Mesodermal cell (in vitro differentiated cells): ENCODE measurements around the gene ZBTB44.

Source experiments
- H3K27ac ChIP-seq: 2 replicates; pipeline ENCODE4 v1.7.0; 2013; ENCODE audit warnings: mild to moderate bottlenecking, low read depth, low read length, moderate library complexity; ENCODE audit not compliant: severe bottlenecking
- H3K36me3 ChIP-seq: 2 replicates; pipeline ENCODE4 v1.7.1; 2013; ENCODE audit warnings: mild to moderate bottlenecking, low read length, moderate library complexity; ENCODE audit not compliant: control insufficient read depth, insufficient read depth
- H3K4me1 ChIP-seq: one replicate; pipeline ENCODE4 v1.7.1; 2013; ENCODE audit warnings: mild to moderate bottlenecking, low read length; ENCODE audit not compliant: insufficient read depth, control insufficient read depth, poor library complexity, severe bottlenecking
- H3K4me3 ChIP-seq: 2 replicates; pipeline ENCODE4 v1.7.0; 2013; ENCODE audit warnings: low read length, control low read depth, mild to moderate bottlenecking; ENCODE audit not compliant: insufficient read depth, poor library complexity, severe bottlenecking; ENCODE audit errors: extremely low read depth
- H3K9me3 ChIP-seq: 2 replicates; pipeline ENCODE4 v1.7.1; 2013; ENCODE audit warnings: mild to moderate bottlenecking, low read length, moderate library complexity; ENCODE audit not compliant: control insufficient read depth
- WGBS, 2 experiments: methylation state at CpG; one replicate each; pipeline ENCODE4 v1.1.5; 2013; ENCODE audit warnings: missing lambda C conversion rate in 2 of 2; ENCODE audit not compliant: insufficient coverage in 2 of 2; 5-methylcytosine and 5-hydroxymethylcytosine counted together

ZBTB44 gene

DNA sequence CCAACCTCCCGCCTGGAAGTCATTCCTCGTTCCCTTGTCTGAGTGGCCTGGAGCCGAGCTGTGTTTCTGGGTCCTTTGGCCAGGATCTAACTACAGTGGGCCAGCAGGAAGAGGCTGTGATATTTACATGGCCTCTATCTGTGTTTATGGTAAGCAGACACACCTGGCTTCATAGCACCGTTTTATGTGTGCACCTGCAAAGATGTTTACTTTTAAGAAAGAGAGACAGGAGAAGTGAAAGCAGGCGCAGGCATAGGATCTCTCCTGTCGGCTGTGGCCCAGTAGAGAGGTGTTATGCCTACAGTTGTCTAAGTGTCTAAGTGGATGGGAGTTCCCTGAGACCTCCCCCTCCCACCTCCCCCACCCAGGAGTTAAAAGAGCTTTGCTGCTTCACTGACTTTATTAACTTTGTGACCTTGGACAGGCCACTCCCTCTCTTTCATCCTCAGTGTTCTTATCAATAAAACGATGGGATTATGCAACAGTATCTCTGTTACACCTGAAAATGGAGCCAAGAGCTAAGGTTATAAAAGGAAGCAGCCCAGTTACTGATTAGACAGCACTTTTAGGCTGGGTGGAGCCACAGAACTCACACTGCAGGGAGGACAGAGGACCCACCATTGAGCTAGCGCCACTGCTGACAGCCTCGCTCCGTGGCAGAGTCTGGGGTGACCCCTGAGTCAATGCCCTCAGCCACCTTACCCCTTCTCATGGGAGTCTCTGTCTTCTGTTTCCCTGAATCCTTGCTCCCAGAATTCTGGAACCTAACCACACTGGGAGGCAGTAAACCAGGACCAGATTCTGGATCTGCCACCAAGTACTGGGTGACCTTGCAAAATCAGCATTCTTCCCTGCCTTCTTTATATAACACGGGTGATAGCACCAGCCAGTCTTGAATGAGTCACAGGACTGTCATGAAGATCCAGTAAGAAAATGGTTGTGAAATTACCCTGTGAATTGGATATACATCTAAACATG lies 133.1 kb downstream of the ZBTB44 start:
- H3K9me3 ChIP-seq = no peaks in the 10 kb centered on the region
- 84 to 96% methylated on average over 6 of the region's 11 CpGs for WGBS, 2 experiments
- no peak overlapping the region for H3K4me3 ChIP-seq
- H3K36me3 ChIP-seq = no peaks in the 10 kb centered on the region
- H3K27ac ChIP-seq = no peak overlapping the region
- no peaks in the 10 kb centered on the region for H3K4me1 ChIP-seq

DNA sequence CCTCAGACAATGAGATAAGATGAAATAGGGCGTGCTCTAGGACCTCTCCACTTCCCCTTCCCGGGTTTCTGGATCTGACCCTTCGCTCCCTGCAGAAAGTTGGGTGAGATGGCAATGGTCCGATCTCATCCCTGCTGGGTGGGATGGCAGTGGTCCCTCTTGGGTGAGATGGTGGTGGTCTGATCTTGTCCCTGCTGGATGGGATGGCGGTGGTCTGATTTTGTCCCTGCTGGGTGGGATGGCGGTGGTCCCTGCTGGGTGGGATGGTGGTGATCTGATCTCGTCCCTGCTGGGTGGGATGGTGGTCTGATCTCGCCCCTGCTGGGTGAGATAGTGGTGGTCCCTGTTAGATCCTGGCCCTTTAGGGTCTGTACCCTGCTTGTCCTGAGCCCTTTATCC lies 133.8 kb downstream of the ZBTB44 start:
- Histone ChIP-seq H3K4me1 (no peaks in the 10 kb centered on the region), H3K4me3 (no peak overlapping the region), H3K9me3 (no peaks in the 10 kb centered on the region), H3K27ac (no peak overlapping the region), H3K36me3 (no peaks in the 10 kb centered on the region)
- WGBS, 2 experiments = 92 to 100% methylated on average over 1 to 3 of the region's 8 CpGs

DNA sequence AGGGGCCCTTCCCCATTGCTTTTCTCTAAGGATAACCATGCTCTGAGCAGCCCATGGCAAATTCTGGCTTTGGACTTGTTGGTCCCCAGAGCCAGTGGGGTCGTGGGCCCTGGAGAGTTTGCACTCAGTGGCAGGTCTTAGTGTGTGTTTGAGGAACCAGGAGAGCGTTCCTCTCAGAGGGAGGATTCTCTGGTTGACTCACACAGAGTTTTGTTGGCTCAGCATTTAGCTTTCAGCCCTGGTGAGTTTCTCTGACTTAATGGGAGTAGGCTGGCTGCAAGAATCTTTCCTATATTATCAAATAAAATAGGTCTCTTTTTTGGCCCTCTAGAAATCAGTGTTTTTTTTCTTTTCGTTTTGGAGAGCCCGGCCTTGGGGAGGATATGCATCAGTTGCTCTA lies 134.2 kb downstream of the ZBTB44 start:
- Histone ChIP-seq H3K36me3 (no peaks in the 10 kb centered on the region), H3K4me1 (no peaks in the 10 kb centered on the region), H3K9me3 (no peaks in the 10 kb centered on the region), H3K27ac (no peak overlapping the region), H3K4me3 (no peak overlapping the region)
- 80 to 92% methylated on average over 2 of the region's 4 CpGs for WGBS, 2 experiments

GRCh38 chr11:130179396-130180306 lies 135.1 kb downstream of the ZBTB44 start:
- 91 to 95% methylated on average over 17 to 21 of the region's 21 CpGs for WGBS, 2 experiments
- no peak overlapping the region for H3K4me3 ChIP-seq
- no peaks in the 10 kb centered on the region for H3K9me3 ChIP-seq
- no peak overlapping the region for H3K27ac ChIP-seq
- H3K36me3 ChIP-seq = no peaks in the 10 kb centered on the region
- H3K4me1 ChIP-seq = no peaks in the 10 kb centered on the region

DNA sequence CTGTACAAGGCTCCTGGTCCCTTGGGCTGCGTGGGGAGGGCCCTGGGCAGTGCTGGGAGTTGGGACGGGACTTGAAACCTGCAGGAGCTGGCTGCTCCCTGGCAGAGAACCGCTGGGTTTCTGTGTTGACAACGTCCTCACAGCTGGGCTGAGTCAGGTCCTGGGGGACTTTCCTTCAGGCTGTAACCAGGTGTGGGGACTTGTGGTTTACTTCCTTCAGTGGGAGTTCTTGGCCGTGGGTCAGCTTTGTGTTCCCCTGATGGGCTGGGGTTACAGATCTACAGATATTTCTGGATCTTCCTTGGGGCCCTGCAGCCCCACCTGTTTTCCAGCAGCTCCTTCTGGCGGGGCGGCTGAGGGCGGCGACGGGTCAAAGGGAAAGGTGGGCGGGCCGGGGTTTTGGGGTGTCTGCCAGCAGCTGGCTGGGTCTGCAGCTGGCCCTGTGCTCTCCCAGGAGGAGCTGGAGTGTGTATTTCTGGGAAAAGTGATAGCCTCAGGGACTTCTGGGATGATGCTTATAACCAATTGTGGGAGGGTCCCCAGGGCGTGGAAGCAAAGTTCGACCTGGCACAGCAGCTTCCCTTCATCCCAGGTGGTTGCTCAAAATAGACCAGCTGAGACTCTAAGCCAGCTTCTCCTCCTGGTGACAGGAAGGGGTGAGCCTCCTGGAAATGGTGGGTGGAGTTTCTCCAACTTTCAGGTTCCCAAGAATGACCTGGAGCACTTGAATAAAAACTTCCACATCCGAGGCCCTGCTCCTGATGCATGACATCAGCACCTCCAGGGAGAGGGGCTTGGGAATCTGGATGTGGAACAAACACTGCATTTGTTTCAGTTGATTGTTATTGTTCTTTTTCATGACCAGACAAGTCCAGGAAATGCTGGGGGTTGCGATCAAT lies 136.0 kb downstream of the ZBTB44 start:
- H3K4me1 ChIP-seq = no peaks in the 10 kb centered on the region
- WGBS, 2 experiments = 91 to 92% methylated on average over 8 to 12 of the region's 16 CpGs
- H3K9me3 ChIP-seq = no peaks in the 10 kb centered on the region
- H3K27ac ChIP-seq = no peak overlapping the region
- H3K36me3 ChIP-seq = no peaks in the 10 kb centered on the region
- no peak overlapping the region for H3K4me3 ChIP-seq

DNA sequence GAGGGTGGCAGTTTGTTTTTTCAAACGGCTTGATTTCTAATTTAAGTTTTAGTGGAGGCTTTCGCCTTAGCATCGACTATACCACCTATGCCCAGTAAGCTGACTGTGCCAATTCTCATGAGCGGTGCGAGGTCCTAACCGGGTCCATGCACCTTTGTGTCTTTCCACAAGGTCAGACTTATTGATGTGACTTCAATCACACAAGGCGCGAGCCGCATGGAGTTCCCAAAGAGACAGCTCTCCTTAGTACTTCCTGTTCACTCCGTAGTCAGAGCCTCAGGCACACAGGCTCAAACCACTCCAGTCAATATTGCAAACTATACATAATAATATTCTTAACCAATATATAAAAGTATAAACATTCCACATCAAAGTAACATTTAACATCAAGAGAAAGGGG lies 136.9 kb downstream of the ZBTB44 start:
- Histone ChIP-seq H3K4me1 (no peaks in the 10 kb centered on the region), H3K36me3 (no peaks in the 10 kb centered on the region), H3K4me3 (no peak overlapping the region), H3K27ac (no peak overlapping the region), H3K9me3 (no peaks in the 10 kb centered on the region)
- WGBS, 2 experiments = 96 to 97% methylated on average over 8 to 9 of the region's 10 CpGs
